HCEC 1CT (cell line): ENCODE results near the gene TBC1D19.
"Not testable (repeated sequence)": the region's sequence is repeated elsewhere in the genome, so short reads cannot be mapped to it uniquely, and the experiment has no call there.

Experiments
- DNase-seq: peaks from one replicate; pipeline ENCODE4 v3.0.0-alpha.2; 2017

Gene TBC1D19

DNA sequence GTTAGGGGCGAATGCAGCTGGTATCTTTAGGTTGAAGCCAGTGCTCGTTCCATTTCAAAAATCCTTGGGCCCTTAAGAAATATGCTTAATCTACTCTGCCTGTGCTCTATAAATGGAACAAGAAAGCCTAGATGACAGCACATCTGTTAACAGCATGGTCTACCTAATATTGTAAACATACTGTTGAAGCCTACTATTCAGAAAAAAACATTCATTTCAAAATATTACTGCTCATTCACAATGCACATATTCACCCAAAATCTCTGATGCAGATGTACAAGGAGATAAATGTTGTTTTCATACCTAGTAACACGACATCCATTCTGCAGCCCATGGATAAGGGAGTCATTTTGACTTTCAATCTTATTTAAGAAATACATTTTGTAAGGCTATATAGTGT, 106.6 kb downstream of the TBC1D19 start:
- no peak for DNase-seq

DNA sequence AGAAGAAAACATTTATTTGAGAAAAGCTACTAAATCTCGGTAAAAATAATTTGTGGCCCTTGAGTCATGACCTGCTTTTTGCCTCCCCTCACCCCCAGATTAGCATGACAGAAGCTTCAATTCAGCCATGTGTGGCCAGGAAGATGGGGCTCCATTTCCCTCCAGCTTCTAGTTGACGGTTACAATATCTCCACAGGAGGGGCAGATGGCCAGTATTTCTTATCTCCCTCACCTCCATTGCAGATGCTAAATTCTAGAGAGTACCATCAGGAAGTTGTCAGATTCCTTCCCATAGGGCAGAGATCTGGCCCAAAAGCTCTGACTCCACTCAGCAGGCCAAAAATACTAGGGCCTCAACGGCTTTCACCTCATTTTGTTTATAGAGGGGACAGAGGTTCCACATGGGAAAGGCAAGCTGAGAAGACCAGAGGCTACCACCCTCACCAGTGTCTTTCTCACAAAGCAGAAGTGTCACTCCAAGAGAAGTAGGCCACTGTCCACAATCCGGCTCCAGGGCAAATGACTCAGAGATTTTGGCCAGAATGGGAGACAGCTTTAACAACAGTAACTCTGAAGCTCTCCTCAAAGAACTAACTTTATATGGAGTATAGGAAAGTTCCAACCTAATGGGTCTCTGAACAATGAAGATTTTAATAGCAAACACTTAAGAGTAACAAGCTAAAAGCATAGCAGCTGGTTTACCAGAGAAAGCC, 108.3 kb downstream of the TBC1D19 start:
- DNase-seq, result no peak

- not testable (repeated sequence) for DNase-seq
Measured at GRCh38 chr4:26694131-26694530, 110.2 kb downstream of the TBC1D19 start.

DNA sequence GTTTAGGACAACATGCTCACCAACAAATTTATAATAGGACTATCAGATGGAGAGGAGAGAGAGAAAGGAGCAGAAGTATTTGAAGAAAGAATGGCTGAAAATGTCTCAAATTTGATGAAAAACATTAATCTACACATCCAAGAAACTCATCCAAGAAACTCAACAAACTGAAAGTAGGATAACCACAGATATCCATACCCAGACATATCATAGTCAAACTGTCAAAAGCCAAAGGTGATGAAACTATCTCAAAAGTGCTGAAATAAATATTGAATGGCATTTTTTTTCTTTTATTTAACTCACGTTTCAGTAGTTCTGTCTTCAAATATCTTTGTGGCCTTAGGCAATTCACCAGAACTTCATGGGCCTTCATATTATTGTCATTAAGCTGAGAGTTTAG, 116.2 kb downstream of the TBC1D19 start:
- DNase-seq, result no peak

- DNase-seq, result no peak
Measured at GRCh38 chr4:26701095-26701494, 117.2 kb downstream of the TBC1D19 start.

DNA sequence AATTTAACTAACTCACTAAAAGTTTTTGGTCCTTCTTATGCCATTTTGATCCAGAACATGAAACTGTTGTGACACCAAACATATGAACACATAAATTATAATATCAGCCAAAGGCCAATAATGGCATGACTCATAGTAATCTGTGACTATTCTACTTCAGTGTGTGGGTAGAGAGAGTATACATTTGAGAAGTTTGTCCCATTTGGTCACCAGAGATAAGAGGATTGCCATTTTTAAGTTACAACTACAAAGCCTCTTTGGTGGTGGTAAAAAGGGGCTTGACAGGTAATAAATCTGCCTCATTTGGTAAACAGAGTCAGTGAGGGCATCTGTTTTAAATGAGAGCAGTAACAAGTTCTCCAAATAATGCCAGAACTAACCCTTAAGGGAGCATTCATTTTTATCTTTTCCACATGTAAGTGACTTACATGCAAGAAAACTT, 117.9 kb downstream of the TBC1D19 start:
- no peak for DNase-seq

GRCh38 chr4:26707342-26707741, 123.5 kb downstream of the TBC1D19 start:
- DNase-seq, result no peak

- DNase-seq, result no peak
Measured at GRCh38 chr4:26709246-26709645, 125.4 kb downstream of the TBC1D19 start.

DNA sequence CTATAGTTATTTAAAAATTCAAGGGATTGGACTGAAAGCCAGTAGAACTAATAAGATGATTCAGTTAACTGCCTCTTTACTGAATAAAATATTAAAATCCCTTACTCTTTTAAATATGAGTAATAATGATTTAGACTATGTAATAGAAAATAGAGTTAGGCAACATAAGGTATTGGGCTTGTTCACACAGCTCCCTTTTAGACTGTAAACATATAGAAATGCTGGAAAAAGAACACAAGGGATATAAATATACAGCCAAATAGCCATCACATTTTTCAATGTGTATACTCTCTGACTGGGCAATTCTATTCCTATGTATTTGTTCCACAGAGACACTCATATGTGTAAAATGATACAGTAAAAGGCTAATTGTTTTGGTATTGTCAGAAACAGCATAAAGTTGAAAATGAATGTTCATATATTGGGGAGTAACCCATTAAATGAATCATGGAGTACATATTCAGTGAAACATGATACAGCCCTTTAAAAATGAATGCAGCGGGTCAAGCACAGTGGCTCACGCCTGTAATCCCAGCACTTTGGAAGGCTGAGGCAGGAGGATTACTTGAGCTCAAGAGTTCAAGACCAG, 129.8 kb downstream of the TBC1D19 start:
- peak; percentile 15 for DNase-seq

DNA sequence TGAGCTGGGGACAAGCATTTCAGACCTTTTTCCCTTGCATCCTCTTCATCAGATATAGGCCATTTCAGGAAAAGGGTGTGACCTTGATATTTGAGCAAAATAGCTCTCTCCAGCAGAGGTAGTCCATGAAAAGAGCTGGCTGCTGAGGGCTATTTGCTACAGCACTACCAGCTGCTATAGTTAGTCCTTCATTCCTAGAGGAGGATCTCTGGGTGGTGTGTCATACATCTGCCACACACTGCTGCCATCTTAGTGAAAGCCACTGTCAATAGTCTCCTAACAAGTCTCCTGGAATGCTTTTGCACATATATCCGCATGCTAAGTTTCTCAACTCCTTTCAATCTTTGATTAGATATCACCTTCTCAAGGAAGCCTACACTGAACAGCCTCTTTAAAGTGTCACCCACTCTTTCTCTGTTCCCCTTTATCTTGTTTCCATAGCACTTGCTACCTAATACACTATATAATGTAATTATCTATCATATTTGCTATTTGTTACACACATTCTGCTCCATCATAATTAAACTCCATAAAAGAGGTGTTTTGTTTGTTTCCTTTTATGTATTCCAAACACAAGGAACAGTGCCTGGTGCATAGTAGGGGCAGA, 131.9 kb downstream of the TBC1D19 start:
- DNase-seq, result no peak

- DNase-seq, result peak; percentile 81
Measured at GRCh38 chr4:26717332-26717731, 133.4 kb downstream of the TBC1D19 start.

GRCh38 chr4:26719954-26720552, 136.2 kb downstream of the TBC1D19 start:
- peak; percentile 27 for DNase-seq

DNA sequence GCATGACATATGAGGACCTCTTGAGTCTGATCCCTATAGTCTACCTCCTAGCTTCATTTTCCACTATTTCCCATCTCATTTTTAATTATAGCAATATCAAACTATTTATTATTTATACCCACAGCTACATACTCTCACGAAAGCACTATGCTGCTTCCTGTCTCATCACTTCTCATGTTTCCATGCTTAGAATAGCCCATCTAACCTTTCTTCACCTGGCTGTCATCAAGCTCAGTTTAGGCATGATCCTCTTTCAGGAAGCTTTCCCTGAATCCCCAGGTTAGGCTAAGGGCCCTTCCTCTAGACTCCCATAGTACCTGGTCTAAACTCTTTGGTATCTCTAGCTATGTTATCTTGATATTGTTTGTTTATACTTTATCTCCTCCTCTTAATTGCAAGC, 137.8 kb downstream of the TBC1D19 start:
- no peak for DNase-seq

GRCh38 chr4:26723216-26723615, 139.3 kb downstream of the TBC1D19 start:
- no peak for DNase-seq

DNA sequence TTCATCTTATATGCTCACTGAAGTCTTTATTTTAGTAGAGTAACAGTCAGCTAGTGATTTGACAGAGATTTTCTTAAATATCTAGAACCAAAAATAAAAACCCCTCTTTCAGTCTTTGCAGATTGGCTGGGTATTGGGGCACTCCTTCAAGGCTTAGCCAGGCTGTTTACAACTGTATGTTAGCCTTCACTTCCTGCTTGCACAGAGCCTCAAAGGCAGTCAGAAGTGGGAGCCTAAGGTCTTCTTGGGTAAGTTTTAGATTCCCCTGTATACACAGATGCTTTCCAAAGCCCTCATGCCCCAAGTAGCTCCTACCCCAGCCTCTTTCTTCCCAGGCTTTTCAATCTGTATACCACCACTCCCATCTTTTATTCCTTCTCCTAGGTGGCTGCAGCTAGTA, 140.7 kb downstream of the TBC1D19 start:
- DNase-seq, result no peak

GRCh38 chr4:26726655-26727387, 142.9 kb downstream of the TBC1D19 start:
- no peak for DNase-seq

DNA sequence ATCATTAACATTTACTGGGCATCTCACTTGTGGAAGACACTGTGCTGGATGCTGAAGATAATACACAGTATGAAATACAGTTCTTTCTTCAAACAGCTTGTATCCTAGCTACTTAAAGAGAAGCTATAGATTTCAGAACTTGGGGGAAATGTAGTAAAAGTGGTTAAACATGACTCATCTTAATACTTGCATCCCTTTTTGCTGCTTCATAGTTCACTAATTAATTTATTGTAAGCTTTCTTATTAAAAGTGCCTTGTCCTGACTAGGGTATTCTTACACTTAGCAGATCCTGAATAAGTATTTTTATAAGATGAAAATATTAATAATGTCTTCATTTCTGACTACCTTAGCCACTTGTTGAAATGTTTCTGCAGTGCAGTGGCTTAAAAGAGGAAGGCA, 144.0 kb downstream of the TBC1D19 start:
- DNase-seq, result no peak

DNA sequence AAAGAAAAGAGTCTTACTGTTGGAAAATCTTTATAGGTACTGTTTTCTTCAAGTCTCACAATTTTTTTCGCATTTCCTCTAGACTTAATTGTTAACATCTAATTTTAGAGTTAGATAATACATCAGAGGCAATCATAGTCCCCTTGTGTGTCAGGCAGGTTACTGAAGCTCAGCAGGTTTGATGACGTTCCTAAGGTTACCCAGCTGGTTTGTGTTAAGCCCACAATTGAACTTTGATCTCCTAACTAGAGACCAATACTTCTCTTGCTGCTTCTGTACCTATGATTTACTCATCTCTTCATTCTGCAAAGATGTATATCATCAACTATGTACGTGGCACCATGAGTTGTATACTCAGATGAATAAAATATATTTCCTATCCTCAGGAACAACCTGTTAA, 145.1 kb downstream of the TBC1D19 start:
- DNase-seq, result no peak

DNA sequence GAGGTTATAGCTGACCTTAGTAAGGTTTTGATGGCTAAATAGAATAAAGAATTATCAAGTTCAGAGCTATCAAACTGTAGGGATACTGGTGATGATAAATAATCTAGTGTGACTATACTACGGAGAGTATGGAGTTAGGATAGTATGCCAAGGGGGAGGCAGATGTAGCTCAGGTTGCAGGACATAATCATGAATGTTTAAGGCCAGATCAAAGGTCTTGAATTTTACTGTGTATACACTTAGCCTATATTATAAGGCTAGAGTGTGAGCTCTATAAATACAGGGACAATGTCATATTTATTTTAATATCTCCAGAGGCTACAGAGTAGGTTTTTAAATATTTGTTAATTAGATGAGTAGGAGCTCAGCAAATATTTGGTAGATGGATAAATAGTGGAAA, 145.7 kb downstream of the TBC1D19 start:
- DNase-seq, result no peak

DNA sequence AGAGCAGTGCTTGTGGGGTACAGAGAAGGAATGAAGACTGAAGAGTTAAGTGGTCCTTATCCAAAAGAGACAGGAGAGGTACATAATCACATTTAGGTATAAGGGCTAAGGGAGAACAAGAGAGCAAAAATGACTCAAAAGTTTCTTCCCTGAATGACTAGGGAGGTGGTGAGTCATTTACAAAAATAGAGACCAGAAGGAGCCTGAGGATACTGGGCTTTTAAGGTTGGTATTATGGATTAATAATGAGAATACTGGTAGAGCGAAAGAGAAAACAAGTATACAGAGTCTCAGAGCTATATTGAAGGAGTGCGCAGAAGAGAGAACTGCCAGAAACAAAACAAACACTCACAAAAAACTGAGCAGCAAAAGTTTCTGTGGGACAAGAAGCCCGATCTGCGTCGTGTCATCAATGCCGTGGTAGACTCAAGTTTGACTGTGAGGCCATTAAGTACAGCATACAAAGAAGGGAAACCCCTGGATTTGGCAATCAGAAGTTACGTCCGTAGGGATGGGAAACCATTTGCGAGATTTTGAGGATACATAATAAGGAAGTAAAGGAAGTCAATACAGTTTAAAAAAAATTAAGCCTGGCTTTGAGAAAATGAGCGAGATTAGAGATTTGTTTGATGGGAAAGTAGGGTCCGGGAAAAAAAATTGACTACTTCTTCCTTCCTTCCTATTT, 147.6 kb downstream of the TBC1D19 start:
- no peak for DNase-seq

DNA sequence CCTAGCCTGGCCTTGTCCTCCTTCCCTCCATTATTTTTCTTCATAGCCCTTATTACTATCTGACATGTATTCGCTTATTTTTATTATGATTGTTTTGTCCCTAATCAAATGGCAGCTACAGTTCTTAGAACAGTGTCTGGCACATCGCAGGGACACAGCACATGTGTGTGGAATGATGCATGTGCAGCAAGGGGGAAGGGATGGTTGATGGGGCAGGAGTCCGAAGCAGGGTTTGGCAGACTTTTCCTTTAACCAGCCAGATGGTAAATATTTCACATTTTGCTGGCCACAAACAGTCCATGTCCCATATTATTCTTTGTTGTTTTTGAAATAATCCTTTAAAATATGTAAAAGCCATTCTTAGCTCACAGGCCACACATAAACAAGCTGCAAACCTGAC, 148.5 kb downstream of the TBC1D19 start:
- no peak for DNase-seq

- peak; percentile 27 for DNase-seq
Measured at GRCh38 chr4:26736621-26737020, 152.7 kb downstream of the TBC1D19 start.

- no peak for DNase-seq
Measured at GRCh38 chr4:26737385-26737784, 153.5 kb downstream of the TBC1D19 start.
